HG02938 (cell line): Measurements from ENCODE around the gene LAMA3.

Experiments
- ATAC-seq: cut with Tn5 transposase; IDR thresholded peaks from one replicate; pipeline ENCODE4 v1.9.1; 2021; ENCODE audit warnings: mild to moderate bottlenecking, moderate library complexity; ENCODE audit not compliant: unreplicated experiment

The LAMA3 gene

DNA sequence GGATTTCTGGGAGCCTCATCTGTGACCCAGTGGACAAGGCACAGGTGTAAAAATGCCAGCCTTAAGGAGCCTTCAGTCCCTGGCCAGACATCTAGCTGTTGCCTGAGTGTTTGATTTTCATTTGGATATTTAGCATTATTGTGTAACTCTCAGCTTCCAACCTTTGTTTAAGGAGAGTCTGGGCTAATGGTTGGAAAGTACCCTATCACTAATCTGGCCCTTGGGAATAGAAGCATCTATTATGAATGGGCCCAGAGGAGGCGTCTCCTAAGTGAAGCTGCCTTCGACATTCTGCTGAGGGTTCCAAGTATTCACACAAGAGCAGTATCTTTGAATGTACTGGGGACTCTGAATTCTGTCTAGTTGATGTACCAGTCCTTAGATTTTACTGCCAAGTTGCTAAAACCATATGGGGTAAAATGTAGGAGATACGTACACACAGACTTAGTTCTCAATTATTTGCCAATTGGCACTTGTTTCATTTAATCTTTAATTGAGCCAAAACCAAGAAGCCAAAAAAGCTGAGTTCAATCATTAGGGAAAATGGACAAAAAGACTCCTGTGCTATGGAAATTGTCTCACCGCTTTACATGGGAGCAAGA lies 19.3 kb upstream of the LAMA3 start:
- ATAC-seq, result no peak

DNA sequence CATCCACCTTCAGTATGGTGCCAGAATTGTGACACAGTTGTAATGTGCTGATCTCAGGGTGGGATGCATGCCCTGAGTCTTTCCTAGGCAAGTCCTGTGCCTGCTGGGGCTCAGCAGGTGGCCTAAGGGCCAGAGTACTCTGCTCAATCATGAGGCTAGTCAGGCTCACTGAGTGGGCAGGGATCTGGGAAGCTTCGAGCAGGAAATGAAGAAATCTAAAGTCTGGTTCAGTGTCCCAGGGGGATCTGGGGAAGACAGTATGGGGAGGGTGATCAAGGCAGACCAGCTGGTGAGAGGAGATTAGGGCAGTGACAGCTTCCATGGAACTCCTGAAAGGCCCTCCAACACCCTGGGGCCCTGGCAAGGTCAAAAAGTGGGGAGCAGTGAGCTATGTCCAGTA lies 17.7 kb upstream of the LAMA3 start:
- ATAC-seq, result no peak

GRCh38 chr18:23673725-23674124 lies 15.5 kb upstream of the LAMA3 start:
- no peak for ATAC-seq

GRCh38 chr18:23675236-23675635 lies 14.0 kb upstream of the LAMA3 start:
- no peak for ATAC-seq

GRCh38 chr18:23675896-23676295 lies 13.4 kb upstream of the LAMA3 start:
- ATAC-seq, result no peak

GRCh38 chr18:23682045-23682444 lies 7.2 kb upstream of the LAMA3 start:
- ATAC-seq, result peak; percentile 26

DNA sequence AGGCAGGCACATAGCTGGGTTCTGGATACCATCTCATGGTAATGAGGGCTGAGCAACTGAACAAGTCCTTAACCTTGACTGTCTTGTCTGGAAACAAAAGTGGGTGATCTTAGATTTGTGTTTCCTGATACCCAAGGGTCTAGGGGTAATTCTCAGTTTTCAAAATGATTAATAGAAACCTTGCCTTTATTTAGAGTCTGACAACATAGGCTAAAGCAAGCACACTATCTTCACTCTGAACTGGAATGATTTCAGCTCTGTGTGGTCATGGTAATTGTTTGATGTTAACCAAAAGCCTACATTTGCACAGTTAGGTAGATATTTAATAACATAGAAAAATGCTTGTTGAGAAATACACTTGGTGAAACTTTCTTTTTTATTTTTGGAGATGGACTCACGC lies 6.8 kb upstream of the LAMA3 start:
- ATAC-seq, result peak; percentile 67

- ATAC-seq, result no peak
These were observed 6.1 kb upstream of the LAMA3 start for GRCh38 chr18:23683155-23683554.

GRCh38 chr18:23683671-23684070 lies 5.6 kb upstream of the LAMA3 start:
- no peak for ATAC-seq

DNA sequence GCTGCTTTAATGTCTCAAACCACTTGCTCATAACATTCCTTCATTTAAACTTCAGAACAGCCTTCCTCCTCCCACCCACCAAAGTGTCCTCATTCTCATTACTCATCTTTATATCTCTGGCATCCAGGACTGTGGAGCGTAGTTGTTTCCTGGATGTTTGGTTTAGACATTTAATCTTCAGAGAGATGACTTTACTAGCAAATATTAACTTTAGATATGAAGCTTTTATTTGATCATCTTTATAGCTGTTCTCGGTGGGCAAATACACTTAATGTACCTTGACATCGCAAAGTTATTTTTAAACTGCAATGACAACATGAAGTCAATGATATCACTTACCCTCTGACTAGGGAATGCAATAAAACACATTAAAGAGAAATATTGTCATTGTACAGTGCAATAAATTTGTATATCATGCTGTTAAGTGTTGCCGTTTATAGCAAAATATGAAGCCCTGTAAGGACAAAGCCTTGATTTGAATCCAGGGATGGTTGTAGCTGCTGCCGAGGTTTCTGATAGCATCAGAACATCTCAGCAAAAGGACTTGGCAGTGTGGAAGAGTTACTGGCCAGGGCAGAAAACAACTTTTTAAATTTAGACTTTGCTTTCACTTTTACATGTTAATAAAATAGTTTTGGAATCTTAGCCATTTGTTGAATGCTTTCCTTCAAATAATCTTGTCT lies 4.6 kb upstream of the LAMA3 start:
- no peak for ATAC-seq

DNA sequence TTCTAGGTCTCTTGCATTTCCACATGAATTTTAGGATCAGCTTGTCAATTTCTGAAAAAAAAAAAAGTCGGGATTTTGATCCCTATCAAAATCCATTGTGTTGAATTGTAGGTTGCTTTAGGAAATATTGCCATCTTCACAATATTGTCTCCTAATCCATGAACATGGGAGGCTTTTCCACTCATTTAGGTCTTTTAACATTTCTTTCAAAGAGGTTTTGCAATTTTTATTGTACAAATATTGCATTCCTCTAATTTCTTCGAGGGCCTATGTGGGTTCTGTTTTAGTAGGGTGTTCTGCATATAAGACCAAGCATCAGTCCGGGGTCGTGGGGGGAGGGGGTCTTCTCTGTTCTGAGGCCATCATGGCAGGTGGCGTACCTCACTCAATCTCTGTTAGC lies 725 bp upstream of the LAMA3 start:
- no peak for ATAC-seq

GRCh38 chr18:23689616-23690504 lies 607 bp downstream of the LAMA3 start:
- ATAC-seq, result peak; percentile 28

- no peak for ATAC-seq
These were observed 1.3 kb downstream of the LAMA3 start for GRCh38 chr18:23690505-23691068.

GRCh38 chr18:23693846-23694245 lies 4.6 kb downstream of the LAMA3 start:
- ATAC-seq, result no peak

DNA sequence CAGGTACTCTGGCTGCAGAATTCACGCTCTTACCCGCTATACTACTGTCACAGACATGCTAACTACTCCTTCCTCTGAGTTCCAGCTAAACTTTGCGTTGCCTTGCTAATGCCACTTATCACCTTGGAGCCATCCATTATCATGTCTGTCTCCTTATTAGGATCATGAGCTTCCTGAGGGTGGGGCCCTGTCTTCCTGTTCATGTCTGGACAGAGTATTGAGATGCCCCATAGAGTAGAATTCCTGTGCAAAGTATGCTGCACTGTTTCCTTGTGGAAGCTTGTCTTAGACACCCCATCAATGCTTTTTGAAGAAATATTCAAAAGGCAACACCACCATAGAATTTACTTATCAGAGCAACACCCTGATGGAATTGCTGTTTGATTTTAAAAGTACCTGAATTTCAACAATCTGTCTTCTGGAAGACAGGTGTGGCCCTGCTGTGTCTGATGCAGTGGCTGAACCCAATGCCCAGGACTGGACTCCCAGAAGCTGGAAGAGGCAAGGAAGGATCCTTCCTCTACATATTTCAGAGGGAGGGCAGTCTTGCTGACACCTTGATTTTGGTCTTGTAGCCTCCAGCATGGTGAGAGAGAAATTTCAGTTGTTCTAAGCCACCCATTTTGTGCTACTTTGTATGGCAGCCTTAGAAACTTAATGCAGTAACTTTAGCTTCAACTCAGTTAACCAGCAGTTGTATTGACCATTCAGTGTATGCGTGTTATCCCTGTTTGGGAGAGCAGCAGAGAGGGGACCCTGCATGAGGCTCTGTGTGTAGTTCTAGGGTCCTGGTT lies 5.6 kb downstream of the LAMA3 start:
- no peak for ATAC-seq

DNA sequence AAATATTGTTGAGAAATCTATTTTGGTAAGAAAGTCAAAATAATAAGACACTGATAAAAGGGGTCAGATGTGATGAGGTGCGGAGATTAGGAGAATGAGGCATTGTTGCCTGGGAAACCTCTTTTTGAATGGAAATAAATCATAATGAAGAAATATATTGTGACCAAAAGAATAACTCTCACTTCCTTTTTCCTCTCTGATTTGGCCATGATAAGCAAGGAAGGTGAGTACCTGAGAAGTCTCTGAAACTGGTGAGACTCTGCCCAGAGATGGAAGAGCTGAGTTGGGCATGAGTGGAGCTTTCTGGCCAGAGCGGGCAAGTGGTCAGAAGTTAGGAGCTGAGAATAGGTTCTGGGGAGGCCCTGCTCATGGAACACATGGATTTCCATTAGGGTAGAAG lies 11.8 kb downstream of the LAMA3 start:
- ATAC-seq, result no peak

DNA sequence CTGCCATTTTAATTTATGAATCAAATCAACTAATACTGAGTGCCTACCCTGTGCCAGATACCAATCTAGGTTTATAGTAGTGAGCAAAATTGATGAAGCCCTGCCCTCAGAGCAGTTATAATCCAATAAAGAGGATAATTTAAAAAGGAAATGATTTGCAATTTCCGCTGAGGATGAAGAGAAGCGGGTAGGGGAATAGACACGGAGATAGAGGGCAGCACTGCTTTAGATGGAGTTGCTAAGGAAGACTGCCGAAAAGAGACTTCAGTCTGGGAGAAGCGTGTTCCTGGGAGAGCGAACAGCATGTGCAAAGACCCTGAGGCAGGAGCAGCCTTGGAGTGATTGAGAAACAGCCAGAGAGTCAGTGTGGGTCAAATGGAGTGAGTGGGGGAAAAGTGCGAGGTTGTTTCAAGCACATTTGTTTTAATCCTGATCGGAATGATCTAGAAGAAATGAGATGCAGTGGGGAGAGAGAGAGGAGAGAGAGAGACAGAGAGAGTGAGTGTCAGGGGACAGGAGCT lies 12.4 kb downstream of the LAMA3 start:
- no peak for ATAC-seq

- no peak for ATAC-seq
These were observed 13.4 kb downstream of the LAMA3 start for GRCh38 chr18:23702606-23703005.

GRCh38 chr18:23703057-23703986 lies 14.1 kb downstream of the LAMA3 start:
- ATAC-seq, result no peak
